ENCODE data around the gene ISG20.
"Not testable (repeated sequence)": the region's sequence is repeated elsewhere in the genome, so short reads cannot be mapped to it uniquely, and the experiment has no call there.

Gene ISG20

GRCh38 chr15:88636654-88637053, 2.2 kb upstream of the ISG20 start:
- TF ChIP-seq, protein P1, sequence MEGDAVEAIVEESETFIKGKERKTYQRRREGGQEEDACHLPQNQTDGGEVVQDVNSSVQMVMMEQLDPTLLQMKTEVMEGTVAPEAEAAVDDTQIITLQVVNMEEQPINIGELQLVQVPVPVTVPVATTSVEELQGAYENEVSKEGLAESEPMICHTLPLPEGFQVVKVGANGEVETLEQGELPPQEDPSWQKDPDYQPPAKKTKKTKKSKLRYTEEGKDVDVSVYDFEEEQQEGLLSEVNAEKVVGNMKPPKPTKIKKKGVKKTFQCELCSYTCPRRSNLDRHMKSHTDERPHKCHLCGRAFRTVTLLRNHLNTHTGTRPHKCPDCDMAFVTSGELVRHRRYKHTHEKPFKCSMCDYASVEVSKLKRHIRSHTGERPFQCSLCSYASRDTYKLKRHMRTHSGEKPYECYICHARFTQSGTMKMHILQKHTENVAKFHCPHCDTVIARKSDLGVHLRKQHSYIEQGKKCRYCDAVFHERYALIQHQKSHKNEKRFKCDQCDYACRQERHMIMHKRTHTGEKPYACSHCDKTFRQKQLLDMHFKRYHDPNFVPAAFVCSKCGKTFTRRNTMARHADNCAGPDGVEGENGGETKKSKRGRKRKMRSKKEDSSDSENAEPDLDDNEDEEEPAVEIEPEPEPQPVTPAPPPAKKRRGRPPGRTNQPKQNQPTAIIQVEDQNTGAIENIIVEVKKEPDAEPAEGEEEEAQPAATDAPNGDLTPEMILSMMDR (IDR thresholded peaks at IDR 0.05; ENCODE audit: low read depth, low read length, missing control alignments): no peak
- no peak overlapping the region for H3K4me3 ChIP-seq (replicated peaks; ENCODE audit: low read depth, low read length)
- DNase-seq (ENCODE audit: extremely low read depth, low read depth): no peak

GRCh38 chr15:88637436-88637835, 1.4 kb upstream of the ISG20 start:
- DNase-seq (ENCODE audit: extremely low read depth, low read depth): no peak
- no peak overlapping the region for H3K4me3 ChIP-seq (replicated peaks; ENCODE audit: low read depth, low read length)
- TF ChIP-seq, protein P1 (IDR thresholded peaks at IDR 0.05; ENCODE audit: low read depth, low read length, missing control alignments): no peak

DNA sequence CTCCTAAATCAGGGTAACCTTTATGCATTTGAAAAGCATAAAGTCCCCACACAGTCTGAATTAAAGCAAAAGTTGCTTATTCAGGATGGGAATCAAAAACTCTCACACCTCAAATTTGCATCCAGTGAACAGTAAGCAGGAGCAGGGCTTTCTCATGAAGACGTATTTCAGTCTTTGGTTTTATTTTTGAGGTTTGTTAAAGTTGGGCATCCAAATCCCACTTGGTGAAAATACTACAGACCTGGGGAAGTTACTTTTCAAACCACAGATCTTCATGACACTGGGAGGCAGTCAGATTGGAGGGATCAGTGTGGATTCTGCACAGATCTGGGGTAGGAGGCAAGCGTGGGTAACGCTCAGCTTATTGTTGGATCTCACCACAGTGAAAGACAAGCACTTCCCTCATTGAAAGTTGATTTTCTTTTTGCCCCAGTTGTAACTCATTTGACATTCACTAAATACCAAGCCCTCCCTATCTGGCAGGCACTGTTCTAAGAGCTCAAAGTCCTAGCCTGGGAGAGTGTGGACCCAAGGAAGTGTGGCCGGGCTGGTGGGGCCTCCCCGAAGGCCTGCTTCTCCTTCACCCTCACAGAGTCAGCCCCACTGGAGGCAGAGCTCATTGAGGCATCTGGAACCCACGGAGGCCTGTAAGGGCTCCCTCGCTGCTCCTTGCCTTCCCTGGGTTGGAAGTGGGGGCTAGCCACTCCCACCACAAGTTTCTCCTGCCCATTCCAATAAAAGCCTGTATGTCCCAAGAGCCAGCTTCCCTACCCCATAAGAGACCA, 783 bp upstream of the ISG20 start:
- TF ChIP-seq, protein P1 (IDR thresholded peaks at IDR 0.05; ENCODE audit: low read depth, low read length, missing control alignments): no peak
- DNase-seq (ENCODE audit: extremely low read depth, low read depth): no peak
- H3K4me3 ChIP-seq (replicated peaks; ENCODE audit: low read depth, low read length): peak overlapping the region; percentile 38

DNA sequence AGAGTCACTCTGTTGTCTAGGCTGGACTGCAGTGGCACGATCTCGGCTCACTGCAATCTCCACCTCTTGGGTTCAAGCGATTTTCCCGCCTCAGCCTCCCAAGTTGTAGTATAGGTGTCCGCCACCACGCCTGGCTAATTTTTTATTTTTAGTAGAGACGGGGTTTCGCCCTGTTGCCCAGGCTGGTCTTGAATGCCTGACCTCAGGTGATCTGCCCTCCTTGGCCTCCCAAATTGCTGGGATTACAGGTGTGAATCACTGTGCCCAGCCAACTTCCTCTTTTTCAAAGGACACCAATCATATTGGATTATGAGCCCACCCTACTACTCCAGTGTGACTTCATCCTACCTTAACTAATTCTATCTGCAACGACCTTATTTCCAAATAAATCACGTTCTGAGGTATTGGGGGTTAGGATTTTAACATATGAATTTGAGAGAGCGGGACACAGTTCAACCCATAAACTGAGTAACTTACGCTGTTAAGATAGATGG, 3.2 kb downstream of the ISG20 start:
- DNase-seq (ENCODE audit: extremely low read depth, low read depth): no peak
- TF ChIP-seq, protein P1 (IDR thresholded peaks at IDR 0.05; ENCODE audit: low read depth, low read length, missing control alignments): no peak
- no peak overlapping the region for H3K4me3 ChIP-seq (replicated peaks; ENCODE audit: low read depth, low read length)

GRCh38 chr15:88642514-88642913, 3.7 kb downstream of the ISG20 start:
- not testable (repeated sequence) for H3K4me3 ChIP-seq (replicated peaks; ENCODE audit: low read depth, low read length); DNase-seq (ENCODE audit: extremely low read depth, low read depth)

DNA sequence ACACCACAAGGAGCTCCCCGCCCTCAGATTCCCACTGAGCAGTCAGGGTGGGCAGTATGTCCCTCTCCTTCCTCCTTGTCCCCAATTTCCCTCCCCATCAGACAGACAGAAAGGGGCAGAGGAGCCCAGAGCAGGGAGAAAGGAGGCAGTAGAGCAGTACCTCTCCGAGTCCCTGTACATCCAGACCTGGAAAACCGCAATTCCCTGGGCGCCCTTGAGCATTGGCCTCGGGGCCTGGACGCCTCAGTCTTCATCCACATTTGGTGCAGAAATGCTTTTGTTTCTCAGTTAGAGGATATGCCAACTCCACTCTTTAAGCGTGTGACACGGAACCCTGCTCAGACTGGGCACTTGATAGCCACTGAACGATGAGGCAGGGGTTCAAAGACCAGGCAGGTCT, 5.9 kb downstream of the ISG20 start:
- no peak overlapping the region for H3K4me3 ChIP-seq (replicated peaks; ENCODE audit: low read depth, low read length)
- TF ChIP-seq, protein P1 (IDR thresholded peaks at IDR 0.05; ENCODE audit: low read depth, low read length, missing control alignments): no peak
- DNase-seq (ENCODE audit: extremely low read depth, low read depth): no peak

DNA sequence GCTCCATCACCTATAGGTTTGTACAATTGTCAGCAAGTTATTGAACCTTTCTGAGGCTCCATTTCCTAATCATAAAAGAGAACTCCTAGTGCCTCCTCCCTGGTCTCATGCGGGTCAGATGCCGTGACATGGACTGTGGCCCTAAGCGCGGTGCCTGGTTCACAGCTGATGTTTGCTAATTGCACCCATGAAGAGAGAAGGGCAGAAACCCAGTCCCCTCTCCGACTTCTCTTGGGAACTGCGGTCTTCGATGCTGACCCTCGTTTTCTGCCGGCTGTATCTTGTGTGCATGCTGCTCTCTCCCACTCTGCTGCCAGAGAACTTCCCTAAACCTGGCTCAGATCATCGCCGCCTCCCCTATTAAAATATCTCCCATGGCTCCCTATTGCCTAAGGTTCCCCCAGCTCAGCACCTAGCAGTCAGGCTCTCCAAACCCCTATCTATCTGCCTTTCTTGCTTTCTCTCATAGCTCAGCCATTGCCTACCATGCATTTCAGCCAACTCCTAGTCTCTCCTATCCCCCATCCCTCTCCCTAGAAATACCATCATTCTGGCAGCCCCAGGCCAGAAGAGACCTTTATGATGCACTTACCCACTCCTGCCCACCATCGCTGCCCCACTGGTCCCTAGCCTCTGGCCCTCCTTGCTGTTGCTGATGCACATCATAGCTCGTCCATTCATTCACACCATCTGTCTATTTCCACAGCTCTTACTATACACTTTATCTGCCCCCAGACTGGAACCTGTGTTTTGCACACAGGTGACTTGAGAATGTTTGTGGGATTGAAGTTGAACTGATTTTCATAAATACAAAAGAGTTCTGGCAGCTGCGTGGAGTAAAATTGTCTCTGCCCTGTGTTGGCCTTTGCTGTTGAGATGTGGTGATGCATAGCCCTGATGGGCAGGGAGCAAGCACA, 6.6 kb downstream of the ISG20 start:
- DNase-seq (ENCODE audit: extremely low read depth, low read depth): no peak
- no peak overlapping the region for H3K4me3 ChIP-seq (replicated peaks; ENCODE audit: low read depth, low read length)
- TF ChIP-seq, protein P1 (IDR thresholded peaks at IDR 0.05; ENCODE audit: low read depth, low read length, missing control alignments): no peak

All from HFF-Myc (cell line).